GM12892 (cell line): ENCODE data around the gene SLC38A9.

Experiments used
- POLR2A ChIP-seq: IDR thresholded peaks from 2 replicates; pipeline ENCODE4 v1.6.1; 2011; ENCODE audit warnings: low read depth, low read length, control low read depth
- POLR2AphosphoS5 ChIP-seq: IDR thresholded peaks from 2 replicates; pipeline ENCODE4 v1.6.1; 2011; ENCODE audit warnings: low read depth, low read length, control low read depth
- TAF1 ChIP-seq: IDR thresholded peaks from 2 replicates; pipeline ENCODE4 v1.6.1; 2011; ENCODE audit warnings: low read depth, mild to moderate bottlenecking, control low read depth, low read length, borderline replicate concordance

GRCh38 chr5:55671975-55672374 is 40.1 kb downstream of the SLC38A9 start:
- no peak for TF ChIP-seq POLR2A
- TF ChIP-seq TAF1, result no peak
- no peak for TF ChIP-seq POLR2AphosphoS5
